Body of pancreas (tissue), 4 donors: Measurements from ENCODE around the gene FAM222B.

Experiments used
- POLR2A ChIP-seq, 3 donors: fragments of 450-650 bp; IDR thresholded peaks; one replicate each; pipeline ENCODE4 v1.6.1; 2016; ENCODE audit warnings: antibody characterized with exemption in 3 of 3, mild to moderate bottlenecking in 2 of 3
- TF ChIP-seq, protein P1 (sequence below), 7 experiments: fragments of 450-650 bp in 4 of 7; fragments of 200-600 bp in 3 of 7; sonication (generic) in 3 of 7; IDR thresholded peaks; one replicate each; pipeline ENCODE4 v1.5.1; 2016 to 2019; ENCODE audit warnings: antibody characterized with exemption in 7 of 7

DNA sequence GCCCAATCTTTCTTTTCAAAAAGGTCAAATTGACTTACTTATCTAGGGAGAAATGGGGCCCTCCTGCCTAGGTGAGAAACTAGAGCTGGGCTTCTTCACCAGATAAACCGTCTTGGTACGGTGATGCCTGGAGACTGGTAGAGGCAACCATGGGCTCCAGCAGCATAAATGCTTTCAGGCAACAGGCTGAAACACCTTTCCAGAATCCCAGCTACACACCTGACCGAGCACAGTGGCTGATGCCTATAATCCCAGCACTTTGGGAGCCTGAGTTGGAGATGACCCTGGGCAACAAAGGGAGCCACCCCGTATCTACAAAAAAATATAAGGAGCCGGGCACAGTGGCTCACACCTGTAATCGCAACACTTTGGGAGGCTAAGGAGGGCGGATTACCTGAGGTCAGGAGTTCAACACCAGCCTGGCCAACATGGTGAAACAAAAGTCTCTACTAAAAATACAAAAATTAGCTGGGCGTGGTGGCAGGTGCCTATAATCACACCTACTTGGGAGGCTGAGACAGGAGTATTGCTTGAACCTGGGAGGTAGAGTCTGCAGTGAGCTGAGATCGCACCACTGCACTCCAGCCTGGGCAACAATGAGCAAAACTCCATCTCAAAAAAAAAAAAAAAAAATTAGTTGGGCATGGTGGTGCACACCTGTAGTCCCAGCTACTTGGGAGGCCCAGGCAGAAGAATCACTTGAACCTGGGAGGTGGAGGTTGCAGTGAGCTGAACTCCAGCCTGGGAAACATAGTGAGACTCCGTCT is 90.8 kb downstream of the FAM222B start:
- TF ChIP-seq, protein P1, sequence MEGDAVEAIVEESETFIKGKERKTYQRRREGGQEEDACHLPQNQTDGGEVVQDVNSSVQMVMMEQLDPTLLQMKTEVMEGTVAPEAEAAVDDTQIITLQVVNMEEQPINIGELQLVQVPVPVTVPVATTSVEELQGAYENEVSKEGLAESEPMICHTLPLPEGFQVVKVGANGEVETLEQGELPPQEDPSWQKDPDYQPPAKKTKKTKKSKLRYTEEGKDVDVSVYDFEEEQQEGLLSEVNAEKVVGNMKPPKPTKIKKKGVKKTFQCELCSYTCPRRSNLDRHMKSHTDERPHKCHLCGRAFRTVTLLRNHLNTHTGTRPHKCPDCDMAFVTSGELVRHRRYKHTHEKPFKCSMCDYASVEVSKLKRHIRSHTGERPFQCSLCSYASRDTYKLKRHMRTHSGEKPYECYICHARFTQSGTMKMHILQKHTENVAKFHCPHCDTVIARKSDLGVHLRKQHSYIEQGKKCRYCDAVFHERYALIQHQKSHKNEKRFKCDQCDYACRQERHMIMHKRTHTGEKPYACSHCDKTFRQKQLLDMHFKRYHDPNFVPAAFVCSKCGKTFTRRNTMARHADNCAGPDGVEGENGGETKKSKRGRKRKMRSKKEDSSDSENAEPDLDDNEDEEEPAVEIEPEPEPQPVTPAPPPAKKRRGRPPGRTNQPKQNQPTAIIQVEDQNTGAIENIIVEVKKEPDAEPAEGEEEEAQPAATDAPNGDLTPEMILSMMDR (IDR thresholded peaks at IDR 0.05), result no peak
- no peak for TF ChIP-seq POLR2A (IDR thresholded peaks at IDR 0.05)
